Effector memory CD4-positive, alpha-beta T cell (primary cell): Measurements from ENCODE around the gene HNF1A.

ENCODE experiments used
- DNase-seq, 3 donors: peaks; one replicate each; pipeline ENCODE4 v3.0.0-alpha.2; 2020
- H3K27ac ChIP-seq: 2 replicates; pipeline ENCODE4 v1.7.0; 2013; ENCODE audit warnings: mild to moderate bottlenecking, low read length, moderate library complexity; ENCODE audit not compliant: insufficient read depth, poor library complexity, severe bottlenecking
- H3K27me3 ChIP-seq: replicated peaks from 2 replicates; pipeline ENCODE4 v1.7.0; 2013; ENCODE audit warnings: mild to moderate bottlenecking, low read length; ENCODE audit not compliant: insufficient read depth, control insufficient read depth, poor library complexity, severe bottlenecking
- H3K36me3 ChIP-seq: 2 replicates; pipeline ENCODE4 v1.7.0; 2013; ENCODE audit warnings: mild to moderate bottlenecking, low read length, moderate library complexity; ENCODE audit not compliant: control insufficient read depth, insufficient read depth
- H3K4me1 ChIP-seq: 2 replicates; pipeline ENCODE4 v1.7.0; 2013; ENCODE audit warnings: low read length, mild to moderate bottlenecking; ENCODE audit not compliant: control insufficient read depth, insufficient read depth, poor library complexity, severe bottlenecking
- H3K4me3 ChIP-seq: 2 replicates; pipeline ENCODE4 v1.7.0; 2013; ENCODE audit warnings: low read length, low read depth, mild to moderate bottlenecking; ENCODE audit not compliant: insufficient read depth, poor library complexity, severe bottlenecking
- H3K9me3 ChIP-seq: 2 replicates; pipeline ENCODE4 v1.7.0; 2013; ENCODE audit warnings: mild to moderate bottlenecking, low read length, moderate library complexity; ENCODE audit not compliant: control insufficient read depth

Gene HNF1A

GRCh38 chr12:121008347-121009098 is 30.2 kb downstream of the HNF1A start:
- H3K27me3 ChIP-seq, result no peaks in the 10 kb centered on the region
- DNase-seq, result no peak
- H3K9me3 ChIP-seq, result no peaks in the 10 kb centered on the region
- H3K27ac ChIP-seq, result no peak overlapping the region
- H3K36me3 ChIP-seq, result peaks cover 71% of the 10 kb centered on the region
- no peaks in the 10 kb centered on the region for H3K4me1 ChIP-seq
- no peak overlapping the region for H3K4me3 ChIP-seq

- no peak for DNase-seq
- no peak overlapping the region for H3K4me3 ChIP-seq
- no peaks in the 10 kb centered on the region for H3K9me3 ChIP-seq
- H3K36me3 ChIP-seq, result peaks cover 59% of the 10 kb centered on the region
- H3K4me1 ChIP-seq, result no peaks in the 10 kb centered on the region
- H3K27me3 ChIP-seq, result no peaks in the 10 kb centered on the region
- no peak overlapping the region for H3K27ac ChIP-seq
Measured at GRCh38 chr12:121009741-121010140, 31.4 kb downstream of the HNF1A start.

- peaks cover 50% of the 10 kb centered on the region for H3K36me3 ChIP-seq
- no peaks in the 10 kb centered on the region for H3K27me3 ChIP-seq
- DNase-seq, result no peak
Measured at GRCh38 chr12:121010860-121011259, 32.5 kb downstream of the HNF1A start.

GRCh38 chr12:121011820-121012219 is 33.5 kb downstream of the HNF1A start:
- Histone ChIP-seq H3K36me3 (peaks cover 47% of the 10 kb centered on the region), H3K27ac (no peak overlapping the region), H3K27me3 (no peaks in the 10 kb centered on the region), H3K4me1 (peaks cover 7% of the 10 kb centered on the region), H3K4me3 (no peak overlapping the region), H3K9me3 (no peaks in the 10 kb centered on the region)
- DNase-seq, result no peak

More at GRCh38 chr12:121010860-121011259, 32.5 kb downstream of the HNF1A start:
- H3K27ac ChIP-seq, result no peak overlapping the region
- H3K4me1 ChIP-seq, result peaks cover 4% of the 10 kb centered on the region
- H3K9me3 ChIP-seq, result no peaks in the 10 kb centered on the region
- H3K4me3 ChIP-seq, result no peak overlapping the region

GRCh38 chr12:121013715-121014114 is 35.4 kb downstream of the HNF1A start:
- DNase-seq, result no peak
- no peak overlapping the region for H3K4me3 ChIP-seq
- no peaks in the 10 kb centered on the region for H3K27me3 ChIP-seq
- peaks cover 7% of the 10 kb centered on the region for H3K4me1 ChIP-seq
- peaks cover 40% of the 10 kb centered on the region for H3K36me3 ChIP-seq
- H3K9me3 ChIP-seq, result no peaks in the 10 kb centered on the region
- H3K27ac ChIP-seq, result no peak overlapping the region

GRCh38 chr12:121015825-121016766 is 37.8 kb downstream of the HNF1A start, which contains the start of gene C12orf43:
TSS of gene C12orf43 (minus strand) at chr12:121016487. CDS start at chr12:121016474, 13 bp downstream.
- DNase-seq, result peak; percentile 81 to 88 (median 83)
- H3K4me1 ChIP-seq, result peaks cover 7% of the 10 kb centered on the region
- peaks cover 17% of the 10 kb centered on the region for H3K36me3 ChIP-seq
- H3K27me3 ChIP-seq, result no peaks in the 10 kb centered on the region
- H3K9me3 ChIP-seq, result no peaks in the 10 kb centered on the region
- peak within 1 kb of the TSS; percentile 76 for H3K27ac ChIP-seq
- peak within 1 kb of the TSS; percentile 83 for H3K4me3 ChIP-seq

GRCh38 chr12:121017966-121018491 is 39.7 kb downstream of the HNF1A start:
- Histone ChIP-seq H3K4me1 (peaks cover 7% of the 10 kb centered on the region), H3K27me3 (no peaks in the 10 kb centered on the region), H3K36me3 (peaks cover 5% of the 10 kb centered on the region), H3K27ac (no peak overlapping the region), H3K4me3 (no peak overlapping the region), H3K9me3 (no peaks in the 10 kb centered on the region)
- DNase-seq, result no peak

- Histone ChIP-seq H3K9me3 (no peaks in the 10 kb centered on the region), H3K4me3 (no peak overlapping the region), H3K27me3 (no peaks in the 10 kb centered on the region), H3K4me1 (peaks cover 7% of the 10 kb centered on the region), H3K36me3 (peaks cover 7% of the 10 kb centered on the region), H3K27ac (no peak overlapping the region)
- DNase-seq, result no peak
Measured at GRCh38 chr12:121018860-121019617, 40.7 kb downstream of the HNF1A start.

GRCh38 chr12:121021754-121022153 is 43.4 kb downstream of the HNF1A start:
- H3K27ac ChIP-seq, result no peak overlapping the region
- no peaks in the 10 kb centered on the region for H3K27me3 ChIP-seq
- H3K36me3 ChIP-seq, result peaks cover 13% of the 10 kb centered on the region
- no peaks in the 10 kb centered on the region for H3K9me3 ChIP-seq
- no peaks in the 10 kb centered on the region for H3K4me1 ChIP-seq
- DNase-seq, result no peak
- no peak overlapping the region for H3K4me3 ChIP-seq
